Mesenchymal stem cell (in vitro differentiated cells and primary cell): ENCODE data around the gene PIGQ.

Experiments used
- DNase-seq: peaks from one replicate; pipeline ENCODE4 v3.0.0-alpha.2; 2013
- H2AFZ ChIP-seq: one replicate; pipeline ENCODE4 v1.6.1; 2013; ENCODE audit warnings: low read depth, mild to moderate bottlenecking, control low read depth, inconsistent platforms, low read length, moderate library complexity
- H2AK5ac ChIP-seq: 2 replicates; pipeline ENCODE4 v1.6.1; 2013; ENCODE audit warnings: low read length, moderate library complexity, mild to moderate bottlenecking, inconsistent platforms; ENCODE audit not compliant: severe bottlenecking
- H2BK120ac ChIP-seq: one replicate; pipeline ENCODE4 v1.6.1; 2013; ENCODE audit warnings: low read depth, mild to moderate bottlenecking, inconsistent platforms, low read length, moderate library complexity
- H2BK12ac ChIP-seq, 2 experiments: one replicate each; pipeline ENCODE4 v1.6.1; 2013; ENCODE audit warnings: inconsistent platforms in 2 of 2, low read length in 2 of 2, mild to moderate bottlenecking in 2 of 2, moderate library complexity in 2 of 2, control low read depth in 1 of 2
- H2BK15ac ChIP-seq: one replicate; pipeline ENCODE4 v1.6.1; 2013; ENCODE audit warnings: mild to moderate bottlenecking, low read depth, inconsistent platforms; ENCODE audit not compliant: poor library complexity, severe bottlenecking
- H2BK5ac ChIP-seq: 2 replicates; pipeline ENCODE4 v1.6.1; 2013; ENCODE audit warnings: low read depth, mild to moderate bottlenecking, low read length, control low read depth, inconsistent platforms; ENCODE audit not compliant: poor library complexity, severe bottlenecking
- H3K14ac ChIP-seq, 2 experiments: one replicate each; pipeline ENCODE4 v1.6.1; 2013; ENCODE audit warnings: inconsistent platforms in 2 of 2, low read length in 2 of 2, control low read depth in 1 of 2, mild to moderate bottlenecking in 1 of 2, moderate library complexity in 1 of 2
- H3K18ac ChIP-seq, 2 experiments: one replicate each; pipeline ENCODE4 v1.6.1; 2013; ENCODE audit warnings: inconsistent platforms in 2 of 2, low read length in 2 of 2, control low read depth in 1 of 2, low read depth in 1 of 2, mild to moderate bottlenecking in 1 of 2
- H3K23ac ChIP-seq, 2 experiments: one replicate each; pipeline ENCODE4 v1.6.1; 2013; ENCODE audit warnings: inconsistent platforms in 2 of 2, low read length in 2 of 2, mild to moderate bottlenecking in 2 of 2, moderate library complexity in 2 of 2, control low read depth in 1 of 2
- H3K27ac ChIP-seq: 2 replicates; pipeline ENCODE4 v1.5.1; 2013; ENCODE audit warnings: mild to moderate bottlenecking, moderate library complexity, low read length, control low read depth, inconsistent platforms; ENCODE audit not compliant: poor library complexity, severe bottlenecking
- H3K27me3 ChIP-seq, 2 experiments: 2 replicates each; pipeline versions ENCODE4 v1.6.1 to v1.7.0; 2013; ENCODE audit warnings: low read length in 2 of 2, mild to moderate bottlenecking in 2 of 2, moderate library complexity in 2 of 2, control low read depth in 1 of 2, inconsistent platforms in 1 of 2; ENCODE audit not compliant: control insufficient read depth in 1 of 2, insufficient read depth in 1 of 2
- H3K36me3 ChIP-seq, 2 experiments: 2 replicates each; pipeline versions ENCODE4 v1.6.1 to v1.7.0; 2013; ENCODE audit warnings: low read length in 2 of 2, control low read depth in 1 of 2, inconsistent platforms in 1 of 2, low read depth in 1 of 2, mild to moderate bottlenecking in 1 of 2; ENCODE audit not compliant: insufficient read depth in 2 of 2, control insufficient read depth in 1 of 2
- H3K4ac ChIP-seq, 2 experiments: one replicate each; pipeline ENCODE4 v1.6.1; 2013; ENCODE audit warnings: inconsistent platforms in 2 of 2, low read length in 2 of 2, mild to moderate bottlenecking in 2 of 2, moderate library complexity in 2 of 2, control low read depth in 1 of 2, low read depth in 1 of 2
- H3K4me1 ChIP-seq: 2 replicates; pipeline ENCODE4 v1.6.1; 2013; ENCODE audit warnings: low read depth, low read length, control low read depth; ENCODE audit not compliant: control insufficient read depth, insufficient read depth
- H3K4me2 ChIP-seq: 2 replicates; pipeline ENCODE4 v1.6.1; 2013; ENCODE audit warnings: low read length, mild to moderate bottlenecking, inconsistent platforms; ENCODE audit not compliant: poor library complexity, severe bottlenecking
- H3K4me3 ChIP-seq, 2 experiments: 2 replicates each; pipeline versions ENCODE4 v1.5.1 to v1.7.0; 2013; ENCODE audit warnings: low read length in 2 of 2, mild to moderate bottlenecking in 2 of 2, control low read depth in 1 of 2, low read depth in 1 of 2; ENCODE audit not compliant: insufficient read depth in 1 of 2
- H3K79me1 ChIP-seq: replicated peaks from 2 replicates; pipeline ENCODE4 v1.6.1; 2013; ENCODE audit warnings: mild to moderate bottlenecking, control low read depth, low read length, inconsistent platforms; ENCODE audit not compliant: poor library complexity, severe bottlenecking
- H3K9ac ChIP-seq: 2 replicates; pipeline ENCODE4 v1.7.0; 2013; ENCODE audit warnings: mild to moderate bottlenecking, low read length, moderate library complexity
- H3K9me3 ChIP-seq: 2 replicates; pipeline ENCODE4 v1.7.0; 2013; ENCODE audit warnings: mild to moderate bottlenecking, low read length; ENCODE audit not compliant: control insufficient read depth
- H4K8ac ChIP-seq: one replicate; pipeline ENCODE4 v1.6.1; 2013; ENCODE audit warnings: inconsistent platforms, mild to moderate bottlenecking, low read length, moderate library complexity
- H4K91ac ChIP-seq: one replicate; pipeline ENCODE4 v1.6.1; 2013; ENCODE audit warnings: mild to moderate bottlenecking, low read length, inconsistent platforms
- WGBS: methylation state at CpG from one replicate; pipeline ENCODE4 v1.1.7; 2013; ENCODE audit warnings: mixed read lengths; 5-methylcytosine and 5-hydroxymethylcytosine counted together

PIGQ gene

GRCh38 chr16:528111-529011 is 41.4 kb upstream of the PIGQ start:
- peak overlapping the region; percentile 52 for H2BK15ac ChIP-seq
- H3K27me3 ChIP-seq = no peaks in the 10 kb centered on the region
- H3K14ac ChIP-seq = peak overlapping the region in 1 of 2 experiments; percentile 94
- peak overlapping the region; percentile 20 to 63 for H3K23ac ChIP-seq
- H3K9me3 ChIP-seq = no peaks in the 10 kb centered on the region
- H2BK5ac ChIP-seq = peak overlapping the region; percentile 15
- peak overlapping the region; percentile 83 to 86 for H3K4ac ChIP-seq
- peak overlapping the region; percentile 91 for H3K9ac ChIP-seq
- H3K4me2 ChIP-seq = peak overlapping the region; percentile 92
- peak overlapping the region; percentile 93 to 94 for H3K18ac ChIP-seq
- H2AK5ac ChIP-seq = no peak overlapping the region
- peak overlapping the region; percentile 49 for H4K8ac ChIP-seq
- peaks cover 7% of the 10 kb centered on the region for H3K79me1 ChIP-seq
- H3K27ac ChIP-seq = peak overlapping the region; percentile 86
- H2BK120ac ChIP-seq = peak overlapping the region; percentile 36
- H3K4me1 ChIP-seq = peaks cover 56% of the 10 kb centered on the region
- H2AFZ ChIP-seq = peak overlapping the region; percentile 63
- WGBS = 1% methylated on average over 42 of the region's 55 CpGs
- H2BK12ac ChIP-seq = peak overlapping the region; percentile 74 to 79
- H3K4me3 ChIP-seq = peak overlapping the region; percentile 76 to 87
- H3K36me3 ChIP-seq = peaks cover 13 to 38% of the 10 kb centered on the region in 2 experiments
- H4K91ac ChIP-seq = peak overlapping the region; percentile 80
- DNase-seq = peak; percentile 75

GRCh38 chr16:529012-529575 is 40.7 kb upstream of the PIGQ start:
- Histone ChIP-seq H2AK5ac (no peak overlapping the region), H3K4me3 (peak overlapping the region; percentile 76 to 87), H3K27me3 (no peaks in the 10 kb centered on the region), H2BK12ac (peak overlapping the region in 1 of 2 experiments; percentile 1), H3K9me3 (no peaks in the 10 kb centered on the region), H3K36me3 (peaks cover 13 to 36% of the 10 kb centered on the region in 2 experiments), H4K8ac (peak overlapping the region; percentile 74), H2BK120ac (no peak overlapping the region), H3K4me2 (peak overlapping the region; percentile 92), H3K23ac (no peak overlapping the region), H3K4ac (peak overlapping the region; percentile 57 to 86), H3K18ac (peak overlapping the region in 1 of 2 experiments; percentile 40), H3K4me1 (peaks cover 61% of the 10 kb centered on the region), H2BK5ac (no peak overlapping the region), H3K79me1 (peaks cover 6% of the 10 kb centered on the region), H3K9ac (peak overlapping the region; percentile 91), H2AFZ (no peak overlapping the region), H2BK15ac (no peak overlapping the region), H3K27ac (peak overlapping the region; percentile 86), H4K91ac (no peak overlapping the region), H3K14ac (no peak overlapping the region)
- no peak for DNase-seq
- WGBS = 65% methylated on average over 12 of the region's 12 CpGs

GRCh38 chr16:530111-530817 is 39.5 kb upstream of the PIGQ start:
- H4K91ac ChIP-seq = no peak overlapping the region
- H3K9me3 ChIP-seq = no peaks in the 10 kb centered on the region
- H3K36me3 ChIP-seq = peaks cover 10 to 37% of the 10 kb centered on the region in 2 experiments
- no peak overlapping the region for H4K8ac ChIP-seq
- no peak overlapping the region for H3K23ac ChIP-seq
- H2BK15ac ChIP-seq = no peak overlapping the region
- H3K4me1 ChIP-seq = peaks cover 62% of the 10 kb centered on the region
- no peak overlapping the region for H3K4me2 ChIP-seq
- no peak overlapping the region for H3K18ac ChIP-seq
- DNase-seq = no peak
- H3K79me1 ChIP-seq = peaks cover 7% of the 10 kb centered on the region
- no peak overlapping the region for H3K27ac ChIP-seq
- peak overlapping the region in 1 of 2 experiments; percentile 87 for H3K4me3 ChIP-seq
- no peak overlapping the region for H2BK120ac ChIP-seq
- H3K9ac ChIP-seq = peak overlapping the region; percentile 91
- H2AK5ac ChIP-seq = no peak overlapping the region
- H3K27me3 ChIP-seq = no peaks in the 10 kb centered on the region
- H3K14ac ChIP-seq = peak overlapping the region in 1 of 2 experiments; percentile 35
- H2BK12ac ChIP-seq = peak overlapping the region in 1 of 2 experiments; percentile 17
- WGBS = 95% methylated on average over 23 of the region's 23 CpGs
- H2BK5ac ChIP-seq = no peak overlapping the region
- peak overlapping the region in 1 of 2 experiments; percentile 69 for H3K4ac ChIP-seq
- H2AFZ ChIP-seq = no peak overlapping the region
